ENCODE results near the gene ZCCHC14. TPM values are rescaled to one million over a fixed set of nuclear protein-coding genes. Genes with fewer than 3 reads are reported as not detected.
A peak's percentile ranks its signal among the peaks of the same experiment; 100 is the strongest.

ZCCHC14 gene
- total and polyA plus RNA-seq, 2 of the 13 experiments (the other 11 are each of a cell fraction or from before 2014, with no cell fraction given) = 12.4 to 12.5 TPM

DNA sequence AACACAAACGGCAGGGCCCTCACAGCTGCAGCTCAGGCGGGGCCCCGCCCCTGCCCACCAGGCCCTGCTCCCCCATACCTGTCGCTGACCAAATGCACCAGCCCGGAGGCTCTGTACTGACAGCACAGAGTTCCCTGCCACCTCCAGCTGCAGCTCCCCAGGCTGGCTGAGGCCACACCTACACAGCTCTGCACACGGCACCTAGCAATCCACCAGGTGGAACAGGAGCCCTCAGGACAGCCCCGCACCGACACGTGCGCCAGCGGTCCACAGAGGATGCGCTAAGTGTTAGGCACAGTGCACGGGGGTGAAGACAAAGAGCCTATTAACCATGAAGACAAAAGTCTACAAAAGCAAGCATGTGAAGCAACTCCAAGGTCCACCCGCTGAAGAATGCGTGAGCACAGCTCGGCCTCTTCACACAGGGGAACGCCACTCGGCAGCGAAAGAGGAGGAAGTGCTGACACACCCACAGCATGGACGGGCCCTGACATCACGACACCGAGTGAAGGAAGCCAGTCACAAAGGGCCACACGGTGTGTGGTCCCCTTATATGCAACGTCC is 5.4 kb downstream of the ZCCHC14 start (continued):
- TF ChIP-seq, protein P1, sequence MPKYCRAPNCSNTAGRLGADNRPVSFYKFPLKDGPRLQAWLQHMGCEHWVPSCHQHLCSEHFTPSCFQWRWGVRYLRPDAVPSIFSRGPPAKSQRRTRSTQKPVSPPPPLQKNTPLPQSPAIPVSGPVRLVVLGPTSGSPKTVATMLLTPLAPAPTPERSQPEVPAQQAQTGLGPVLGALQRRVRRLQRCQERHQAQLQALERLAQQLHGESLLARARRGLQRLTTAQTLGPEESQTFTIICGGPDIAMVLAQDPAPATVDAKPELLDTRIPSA (CRISPR knock-in tag; IDR thresholded peaks at IDR 0.05; ENCODE audit: borderline replicate concordance) = no peak
- TF ChIP-seq ZFP36 (IDR thresholded peaks at IDR 0.05; ENCODE audit: borderline replicate concordance, low read depth, low read length, partially characterized antibody) (no peak), ZNF883 (CRISPR knock-in tag; IDR thresholded peaks at IDR 0.05; ENCODE audit: not compliant biosample characterization) (no peak), TBX3 (IDR thresholded peaks at IDR 0.05; ENCODE audit: borderline replicate concordance) (peak; percentile 65; the same call in 1 of the 2 replicates), ZNF776 (CRISPR knock-in tag; IDR thresholded peaks at IDR 0.05) (no peak), REL (CRISPR knock-in tag; conservative IDR thresholded peaks at IDR 0.05) (no peak), IRX3 (CRISPR knock-in tag; IDR thresholded peaks at IDR 0.05; ENCODE audit: borderline replicate concordance, low read depth) (no peak; the same call in 1 of the 2 replicates), JUN (CRISPR knock-in tag; IDR thresholded peaks at IDR 0.05) (0 out of 2 replicates have a peak, but pooled peaks have one; percentile 74), RCOR2 (CRISPR knock-in tag; IDR thresholded peaks at IDR 0.05) (peak; percentile 56; the same call in 1 of the 2 replicates)
- TF ChIP-seq, protein P2, sequence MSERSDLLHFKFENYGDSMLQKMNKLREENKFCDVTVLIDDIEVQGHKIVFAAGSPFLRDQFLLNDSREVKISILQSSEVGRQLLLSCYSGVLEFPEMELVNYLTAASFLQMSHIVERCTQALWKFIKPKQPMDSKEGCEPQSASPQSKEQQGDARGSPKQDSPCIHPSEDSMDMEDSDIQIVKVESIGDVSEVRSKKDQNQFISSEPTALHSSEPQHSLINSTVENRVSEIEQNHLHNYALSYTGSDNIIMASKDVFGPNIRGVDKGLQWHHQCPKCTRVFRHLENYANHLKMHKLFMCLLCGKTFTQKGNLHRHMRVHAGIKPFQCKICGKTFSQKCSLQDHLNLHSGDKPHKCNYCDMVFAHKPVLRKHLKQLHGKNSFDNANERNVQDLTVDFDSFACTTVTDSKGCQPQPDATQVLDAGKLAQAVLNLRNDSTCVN (CRISPR knock-in tag; IDR thresholded peaks at IDR 0.05; ENCODE audit: borderline replicate concordance) = no peak
- TF ChIP-seq, protein P3, sequence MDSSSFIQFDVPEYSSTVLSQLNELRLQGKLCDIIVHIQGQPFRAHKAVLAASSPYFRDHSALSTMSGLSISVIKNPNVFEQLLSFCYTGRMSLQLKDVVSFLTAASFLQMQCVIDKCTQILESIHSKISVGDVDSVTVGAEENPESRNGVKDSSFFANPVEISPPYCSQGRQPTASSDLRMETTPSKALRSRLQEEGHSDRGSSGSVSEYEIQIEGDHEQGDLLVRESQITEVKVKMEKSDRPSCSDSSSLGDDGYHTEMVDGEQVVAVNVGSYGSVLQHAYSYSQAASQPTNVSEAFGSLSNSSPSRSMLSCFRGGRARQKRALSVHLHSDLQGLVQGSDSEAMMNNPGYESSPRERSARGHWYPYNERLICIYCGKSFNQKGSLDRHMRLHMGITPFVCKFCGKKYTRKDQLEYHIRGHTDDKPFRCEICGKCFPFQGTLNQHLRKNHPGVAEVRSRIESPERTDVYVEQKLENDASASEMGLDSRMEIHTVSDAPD (CRISPR knock-in tag; IDR thresholded peaks at IDR 0.05) = peak; percentile 81
- TF ChIP-seq, protein P4, sequence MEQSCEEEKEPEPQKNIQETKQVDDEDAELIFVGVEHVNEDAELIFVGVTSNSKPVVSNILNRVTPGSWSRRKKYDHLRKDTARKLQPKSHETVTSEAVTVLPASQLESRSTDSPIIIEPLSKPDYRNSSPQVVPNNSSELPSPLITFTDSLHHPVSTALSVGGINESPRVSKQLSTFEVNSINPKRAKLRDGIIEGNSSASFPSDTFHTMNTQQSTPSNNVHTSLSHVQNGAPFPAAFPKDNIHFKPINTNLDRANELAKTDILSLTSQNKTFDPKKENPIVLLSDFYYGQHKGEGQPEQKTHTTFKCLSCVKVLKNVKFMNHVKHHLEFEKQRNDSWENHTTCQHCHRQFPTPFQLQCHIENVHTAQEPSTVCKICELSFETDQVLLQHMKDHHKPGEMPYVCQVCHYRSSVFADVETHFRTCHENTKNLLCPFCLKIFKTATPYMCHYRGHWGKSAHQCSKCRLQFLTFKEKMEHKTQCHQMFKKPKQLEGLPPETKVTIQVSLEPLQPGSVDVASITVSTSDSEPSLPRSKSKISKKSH (CRISPR knock-in tag; IDR thresholded peaks at IDR 0.05; ENCODE audit: borderline replicate concordance) = 0 out of 2 replicates have a peak, but pooled peaks have one; percentile 79
- TF ChIP-seq, protein P5, sequence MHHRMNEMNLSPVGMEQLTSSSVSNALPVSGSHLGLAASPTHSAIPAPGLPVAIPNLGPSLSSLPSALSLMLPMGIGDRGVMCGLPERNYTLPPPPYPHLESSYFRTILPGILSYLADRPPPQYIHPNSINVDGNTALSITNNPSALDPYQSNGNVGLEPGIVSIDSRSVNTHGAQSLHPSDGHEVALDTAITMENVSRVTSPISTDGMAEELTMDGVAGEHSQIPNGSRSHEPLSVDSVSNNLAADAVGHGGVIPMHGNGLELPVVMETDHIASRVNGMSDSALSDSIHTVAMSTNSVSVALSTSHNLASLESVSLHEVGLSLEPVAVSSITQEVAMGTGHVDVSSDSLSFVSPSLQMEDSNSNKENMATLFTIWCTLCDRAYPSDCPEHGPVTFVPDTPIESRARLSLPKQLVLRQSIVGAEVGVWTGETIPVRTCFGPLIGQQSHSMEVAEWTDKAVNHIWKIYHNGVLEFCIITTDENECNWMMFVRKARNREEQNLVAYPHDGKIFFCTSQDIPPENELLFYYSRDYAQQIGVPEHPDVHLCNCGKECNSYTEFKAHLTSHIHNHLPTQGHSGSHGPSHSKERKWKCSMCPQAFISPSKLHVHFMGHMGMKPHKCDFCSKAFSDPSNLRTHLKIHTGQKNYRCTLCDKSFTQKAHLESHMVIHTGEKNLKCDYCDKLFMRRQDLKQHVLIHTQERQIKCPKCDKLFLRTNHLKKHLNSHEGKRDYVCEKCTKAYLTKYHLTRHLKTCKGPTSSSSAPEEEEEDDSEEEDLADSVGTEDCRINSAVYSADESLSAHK (CRISPR knock-in tag; IDR thresholded peaks at IDR 0.05; ENCODE audit: borderline replicate concordance) = no peak
- TF ChIP-seq, protein P6, sequence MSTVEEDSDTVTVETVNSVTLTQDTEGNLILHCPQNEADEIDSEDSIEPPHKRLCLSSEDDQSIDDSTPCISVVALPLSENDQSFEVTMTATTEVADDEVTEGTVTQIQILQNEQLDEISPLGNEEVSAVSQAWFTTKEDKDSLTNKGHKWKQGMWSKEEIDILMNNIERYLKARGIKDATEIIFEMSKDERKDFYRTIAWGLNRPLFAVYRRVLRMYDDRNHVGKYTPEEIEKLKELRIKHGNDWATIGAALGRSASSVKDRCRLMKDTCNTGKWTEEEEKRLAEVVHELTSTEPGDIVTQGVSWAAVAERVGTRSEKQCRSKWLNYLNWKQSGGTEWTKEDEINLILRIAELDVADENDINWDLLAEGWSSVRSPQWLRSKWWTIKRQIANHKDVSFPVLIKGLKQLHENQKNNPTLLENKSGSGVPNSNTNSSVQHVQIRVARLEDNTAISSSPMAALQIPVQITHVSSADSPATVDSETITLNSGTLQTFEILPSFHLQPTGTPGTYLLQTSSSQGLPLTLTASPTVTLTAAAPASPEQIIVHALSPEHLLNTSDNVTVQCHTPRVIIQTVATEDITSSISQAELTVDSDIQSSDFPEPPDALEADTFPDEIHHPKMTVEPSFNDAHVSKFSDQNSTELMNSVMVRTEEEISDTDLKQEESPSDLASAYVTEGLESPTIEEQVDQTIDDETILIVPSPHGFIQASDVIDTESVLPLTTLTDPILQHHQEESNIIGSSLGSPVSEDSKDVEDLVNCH (CRISPR knock-in tag; IDR thresholded peaks at IDR 0.05) = peak; percentile 72; the same call in 1 of the 2 replicates
- TF ChIP-seq, protein P7, sequence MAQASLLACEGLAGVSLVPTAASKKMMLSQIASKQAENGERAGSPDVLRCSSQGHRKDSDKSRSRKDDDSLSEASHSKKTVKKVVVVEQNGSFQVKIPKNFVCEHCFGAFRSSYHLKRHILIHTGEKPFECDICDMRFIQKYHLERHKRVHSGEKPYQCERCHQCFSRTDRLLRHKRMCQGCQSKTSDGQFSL (CRISPR knock-in tag; IDR thresholded peaks at IDR 0.05) = no peak

Data from HepG2 (cell line).